A549 (cell line): ENCODE results near the gene SUMF1. TPM values are rescaled to one million over a fixed set of nuclear protein-coding genes. Genes with fewer than 3 reads are reported as not detected.

Experiments used
- ATAC-seq, 2 experiments: fragments of 200-7000 bp in 1 of 2; fragments of >200 bp in 1 of 2; cut with Nextera tagmentation in 1 of 2; cut with Tn5 transposase in 1 of 2; 3 replicates each; pipeline versions ENCODE4 v1.8.0 to v1.9.1; 2018 to 2020; ENCODE audit warnings: mild to moderate bottlenecking in 1 of 2, moderate library complexity in 1 of 2
- CTCF ChIA-PET: fragments of 300-600 bp; sonication (Branson Sonifier 250); formaldehyde crosslinking; extraction: SDS; loops from one replicate; lab custom pipeline; 2021; ENCODE audit warnings: antibody characterized with exemption, inconsistent platforms; lab: Yijun Ruan, JAX
- POLR2A ChIA-PET: fragments of 350-600 bp; formaldehyde crosslinking; extraction: SDS; loops from one replicate; lab custom pipeline; 2021; ENCODE audit warnings: antibody characterized with exemption, inconsistent platforms; lab: Yijun Ruan, JAX
- DNase-seq, 2 experiments: peaks; one replicate each; pipeline versions ENCODE4 v3.0.0 to v3.0.0-alpha.2; 2011 to 2016; ENCODE audit warnings: low read depth in 1 of 2, low spot score in 1 of 2
- FAIRE-seq: peaks from 2 replicates; lab custom pipeline; 2011; peaks lifted over from hg19 to GRCh38; lab: Jason Lieb, UNC
- H3K27ac ChIP-seq, 2 experiments: fragments of >200 bp; sonication (Bioruptor Twin); formaldehyde crosslinking; 3 replicates each; pipeline ENCODE4 v1.5.1; 2016 to 2017
- H3K4me1 ChIP-seq: fragments of >200 bp; sonication (Bioruptor Twin); formaldehyde crosslinking; 3 replicates; pipeline ENCODE4 v1.6.1; 2016
- H3K4me2 ChIP-seq: fragments of >200 bp; sonication (Bioruptor Twin); formaldehyde crosslinking; 3 replicates; pipeline ENCODE4 v1.6.1; 2016
- H3K4me3 ChIP-seq: fragments of >200 bp; sonication (Bioruptor Twin); formaldehyde crosslinking; 3 replicates; pipeline ENCODE4 v1.5.1; 2016
- H3K9me3 ChIP-seq: fragments of >200 bp; sonication (Bioruptor Twin); formaldehyde crosslinking; 3 replicates; pipeline ENCODE4 v1.6.1; 2016
- BCL3 ChIP-seq: fragments of >200 bp; sonication (Bioruptor Twin); formaldehyde crosslinking; IDR thresholded peaks from 3 replicates; pipeline ENCODE4 v1.6.1; 2016
- CEBPB ChIP-seq, 2 experiments: fragments of >200 bp in 1 of 2; sonication (Bioruptor Twin) in 1 of 2; formaldehyde crosslinking in 1 of 2; IDR thresholded peaks; 2 replicates each; pipeline ENCODE4 v1.6.1; 2012 to 2016
- EHMT2 ChIP-seq: fragments of 200-600 bp; sonication (generic); IDR thresholded peaks from 2 replicates; pipeline ENCODE4 v1.6.1; 2016; ENCODE audit warnings: antibody characterized with exemption, low read depth, mild to moderate bottlenecking, moderate library complexity
- EP300 ChIP-seq, 2 experiments: fragments of >200 bp; sonication (Bioruptor Twin); formaldehyde crosslinking; IDR thresholded peaks; 2 replicates in 1 of 2; 3 replicates in 1 of 2; pipeline ENCODE4 v1.6.1; 2016 to 2017
- ESRRA ChIP-seq: fragments of 150-350 bp; IDR thresholded peaks from 2 replicates; pipeline ENCODE4 v1.6.1; 2014; ENCODE audit warnings: mild to moderate bottlenecking, low read length, borderline replicate concordance
- FOSB ChIP-seq: fragments of 250-450 bp; sonication (Bioruptor Pico); IDR thresholded peaks from 2 replicates; pipeline ENCODE4 v1.5.0; 2020; ENCODE audit warnings: mild to moderate bottlenecking, moderate library complexity
- FOXS1 ChIP-seq: fragments of 250-450 bp; sonication (Bioruptor Pico); IDR thresholded peaks from 2 replicates; pipeline ENCODE4 v1.5.0; 2020; ENCODE audit warnings: mild to moderate bottlenecking, moderate library complexity
- HES2 ChIP-seq: fragments of >200 bp; sonication (Bioruptor Twin); formaldehyde crosslinking; IDR thresholded peaks from 2 replicates; pipeline ENCODE4 v1.6.1; 2016
- HOXA7 ChIP-seq: fragments of 250-450 bp; sonication (Bioruptor Pico); IDR thresholded peaks from 2 replicates; pipeline ENCODE4 v1.5.0; 2020; ENCODE audit warnings: mild to moderate bottlenecking, moderate library complexity
- JUNB ChIP-seq: fragments of >200 bp; sonication (Bioruptor Twin); formaldehyde crosslinking; IDR thresholded peaks from 2 replicates; pipeline ENCODE4 v1.6.1; 2016
- KDM5A ChIP-seq: fragments of 200-600 bp; sonication (generic); IDR thresholded peaks from 2 replicates; pipeline ENCODE4 v1.6.1; 2016; ENCODE audit warnings: antibody characterized with exemption, mild to moderate bottlenecking
- NR3C1 ChIP-seq: fragments of >200 bp; sonication (Bioruptor Twin); formaldehyde crosslinking; IDR thresholded peaks from 3 replicates; pipeline ENCODE4 v1.6.1; 2017
- PBX3 ChIP-seq: IDR thresholded peaks from 2 replicates; pipeline ENCODE4 v1.6.1; 2012
- RCOR1 ChIP-seq: fragments of 150-350 bp; IDR thresholded peaks from 2 replicates; pipeline ENCODE4 v1.6.1; 2014; ENCODE audit warnings: antibody characterized with exemption, low read length, low read depth
- RNF2 ChIP-seq: fragments of 200-600 bp; sonication (generic); IDR thresholded peaks from 2 replicates; pipeline ENCODE4 v1.6.1; 2016; ENCODE audit warnings: low read depth, mild to moderate bottlenecking, antibody characterized with exemption, moderate library complexity, borderline replicate concordance
- SREBF2 ChIP-seq: fragments of 450-650 bp; IDR thresholded peaks from 2 replicates; pipeline ENCODE4 v1.6.1; 2014; ENCODE audit warnings: mild to moderate bottlenecking, moderate library complexity
- TFCP2L1 ChIP-seq: fragments of 250-450 bp; sonication (Bioruptor Pico); IDR thresholded peaks from 2 replicates; pipeline ENCODE4 v1.5.0; 2021; ENCODE audit warnings: mild to moderate bottlenecking
- ZC3H11A ChIP-seq: fragments of 450-650 bp; IDR thresholded peaks from 2 replicates; pipeline ENCODE4 v1.6.1; 2014; ENCODE audit warnings: antibody characterized with exemption, mild to moderate bottlenecking
- ZNF302 ChIP-seq: fragments of 250-450 bp; sonication (Bioruptor Pico); IDR thresholded peaks from 2 replicates; pipeline ENCODE4 v1.9.0; 2021; ENCODE audit warnings: inconsistent platforms, mild to moderate bottlenecking, moderate library complexity
- WGBS: methylation state at CpG from one replicate; pipeline ENCODE4 v1.1.6; 2017; ENCODE audit errors: missing lambda C conversion rate; 5-methylcytosine and 5-hydroxymethylcytosine counted together
- polyA plus RNA-seq, 4 experiments: library from polyadenylated mRNA; depleted of rRNA in 3 of 4; stranded (reverse); fragments of >200 nt; fragmentation: RNase III in 1 of 4; extraction: RNeasy Plus Mini Kit Qiagen cat#74134 plus additional on column Dnase treatment in 1 of 4; gene quantifications; 2 replicates in 3 of 4; 3 replicates in 1 of 4; pipeline ENCODE4 v1.2.3, GENCODE V29; 2011 to 2017
- TF ChIP-seq, protein P1 (sequence below): fragments of 450-650 bp; IDR thresholded peaks from 2 replicates; pipeline ENCODE4 v1.6.1; 2014; ENCODE audit warnings: antibody characterized with exemption
- TF ChIP-seq, protein P2 (sequence below): fragments of 150-350 bp; IDR thresholded peaks from 2 replicates; pipeline ENCODE4 v1.6.1; 2014; ENCODE audit warnings: low read depth, mild to moderate bottlenecking, low read length
- TF ChIP-seq, protein P3 (sequence below): IDR thresholded peaks from 2 replicates; pipeline ENCODE4 v1.6.1; 2012

The SUMF1 gene
- polyA plus RNA-seq, 2 of the 4 experiments (the other 2 are of a cell fraction): 20.9 to 25.4 TPM

DNA sequence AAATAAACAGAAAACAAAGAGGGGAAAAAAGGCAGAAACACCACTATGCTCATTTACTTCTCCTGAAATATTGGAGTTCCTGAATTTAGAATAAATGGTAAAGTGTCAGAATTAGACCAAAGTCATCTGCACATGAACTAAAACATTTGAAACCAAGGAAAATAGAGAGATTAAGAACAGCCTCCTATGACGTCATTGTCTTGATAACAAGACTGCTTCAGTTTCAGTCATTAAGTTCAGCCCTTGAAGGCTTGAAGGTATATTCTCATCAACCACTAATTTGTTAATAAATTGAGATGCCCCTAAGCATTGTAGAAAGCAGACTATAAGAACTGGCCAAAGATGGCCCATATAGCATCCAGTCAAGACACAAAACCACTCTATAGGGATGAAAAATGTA, 2.5 kb downstream of the SUMF1 start:
- H3K4me2 ChIP-seq: no peak overlapping the region
- peaks cover 6% of the 10 kb centered on the region; the same call in 1 of the 3 replicates for H3K4me1 ChIP-seq
- ATAC-seq: no peak
- no peak overlapping the region for H3K4me3 ChIP-seq
- H3K9me3 ChIP-seq: no peaks in the 10 kb centered on the region
- no peak overlapping the region for H3K27ac ChIP-seq
- CTCF ChIA-PET: no interaction called here
- no peak for DNase-seq
- FAIRE-seq: no peak
- WGBS: 92% methylated on average over 1 of the region's 1 CpG
- TF ChIP-seq EP300 (IDR thresholded peaks at IDR 0.05): no peak
- TF ChIP-seq FOXS1: no peak
- no peak for TF ChIP-seq BCL3
- TF ChIP-seq KDM5A: no peak
- no peak for TF ChIP-seq NR3C1
- TF ChIP-seq EHMT2: no peak
- no peak for TF ChIP-seq SREBF2
- no peak for TF ChIP-seq JUNB
- TF ChIP-seq, protein P1, sequence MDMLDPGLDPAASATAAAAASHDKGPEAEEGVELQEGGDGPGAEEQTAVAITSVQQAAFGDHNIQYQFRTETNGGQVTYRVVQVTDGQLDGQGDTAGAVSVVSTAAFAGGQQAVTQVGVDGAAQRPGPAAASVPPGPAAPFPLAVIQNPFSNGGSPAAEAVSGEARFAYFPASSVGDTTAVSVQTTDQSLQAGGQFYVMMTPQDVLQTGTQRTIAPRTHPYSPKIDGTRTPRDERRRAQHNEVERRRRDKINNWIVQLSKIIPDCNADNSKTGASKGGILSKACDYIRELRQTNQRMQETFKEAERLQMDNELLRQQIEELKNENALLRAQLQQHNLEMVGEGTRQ: no peak
- TF ChIP-seq, all 56 proteins: peak for 0
- POLR2A ChIA-PET: no interaction called here

DNA sequence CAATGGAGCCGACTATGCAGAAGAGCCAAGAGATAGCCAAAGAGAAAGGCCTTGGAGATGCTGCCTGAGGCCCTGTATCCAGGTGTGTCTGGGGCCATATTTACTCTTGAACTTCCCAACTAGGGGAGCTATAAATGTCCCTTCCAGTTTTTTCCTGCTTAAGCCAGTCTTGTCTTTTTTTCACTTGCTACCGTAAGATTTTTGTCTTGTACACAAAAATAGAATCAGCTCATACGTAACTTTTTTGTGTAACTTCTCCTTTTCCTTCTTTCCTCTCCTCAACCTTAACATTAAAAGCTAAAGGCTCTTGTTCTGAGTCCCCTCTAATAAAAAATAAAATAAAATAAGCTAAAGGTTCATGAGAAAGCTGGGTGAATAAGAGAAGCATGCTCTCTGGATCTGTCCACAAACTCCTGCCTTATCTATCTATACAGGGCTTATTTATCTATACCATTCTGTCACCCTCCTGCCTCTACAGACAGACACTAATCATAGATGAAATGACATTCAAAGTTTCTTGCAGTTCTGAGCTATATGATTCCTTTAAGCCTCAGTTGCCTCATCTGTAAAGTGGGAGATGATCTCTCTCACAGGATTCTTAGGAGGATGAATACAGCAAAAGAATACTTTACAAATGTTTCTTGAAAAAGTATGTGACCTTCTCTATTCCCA, 4.6 kb downstream of the SUMF1 start:
- 86% methylated on average over 3 of the region's 3 CpGs for WGBS
- no peak overlapping the region for H3K4me2 ChIP-seq
- H3K27ac ChIP-seq: no peak overlapping the region
- H3K4me1 ChIP-seq: peaks cover 6% of the 10 kb centered on the region; the same call in 1 of the 3 replicates
- POLR2A ChIA-PET: interaction anchor here (1.0 kb wide), 1 partner anchor 30 kb away, joined by 3 read pairs; no protein-coding TSS in a partner anchor
- ATAC-seq (no peak), FAIRE-seq (no peak), DNase-seq (no peak)
- H3K4me3 ChIP-seq: no peak overlapping the region
- CTCF ChIA-PET: interaction anchor here (2.6 kb wide), 1 partner anchor 171 kb away, joined by 8 read pairs; no protein-coding TSS in a partner anchor
- no peaks in the 10 kb centered on the region for H3K9me3 ChIP-seq
- TF ChIP-seq ZNF302: no peak
- no peak for TF ChIP-seq FOSB (CRISPR knock-in tag)
- no peak for TF ChIP-seq ESRRA
- no peak for TF ChIP-seq EP300 (IDR thresholded peaks at IDR 0.05)
- no peak for TF ChIP-seq PBX3
- TF ChIP-seq HES2: no peak
- no peak for TF ChIP-seq TFCP2L1
- TF ChIP-seq, protein P2, sequence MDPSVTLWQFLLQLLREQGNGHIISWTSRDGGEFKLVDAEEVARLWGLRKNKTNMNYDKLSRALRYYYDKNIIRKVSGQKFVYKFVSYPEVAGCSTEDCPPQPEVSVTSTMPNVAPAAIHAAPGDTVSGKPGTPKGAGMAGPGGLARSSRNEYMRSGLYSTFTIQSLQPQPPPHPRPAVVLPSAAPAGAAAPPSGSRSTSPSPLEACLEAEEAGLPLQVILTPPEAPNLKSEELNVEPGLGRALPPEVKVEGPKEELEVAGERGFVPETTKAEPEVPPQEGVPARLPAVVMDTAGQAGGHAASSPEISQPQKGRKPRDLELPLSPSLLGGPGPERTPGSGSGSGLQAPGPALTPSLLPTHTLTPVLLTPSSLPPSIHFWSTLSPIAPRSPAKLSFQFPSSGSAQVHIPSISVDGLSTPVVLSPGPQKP: no peak
- no peak for TF ChIP-seq CEBPB (IDR thresholded peaks at IDR 0.05)
- no peak for TF ChIP-seq SREBF2
- TF ChIP-seq, protein P3, sequence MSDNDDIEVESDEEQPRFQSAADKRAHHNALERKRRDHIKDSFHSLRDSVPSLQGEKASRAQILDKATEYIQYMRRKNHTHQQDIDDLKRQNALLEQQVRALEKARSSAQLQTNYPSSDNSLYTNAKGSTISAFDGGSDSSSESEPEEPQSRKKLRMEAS: no peak
- no peak for TF ChIP-seq BCL3
- TF ChIP-seq, protein P1: no peak
- no peak for TF ChIP-seq RNF2
- TF ChIP-seq RCOR1: no peak
- TF ChIP-seq NR3C1: no peak
- TF ChIP-seq HOXA7 (CRISPR knock-in tag): no peak
- no peak for TF ChIP-seq ZC3H11A
